KMS-11 (cell line): ENCODE measurements around the gene UBE2L3.

Experiments used
- H2AFZ ChIP-seq: fragments of 200-600 bp; sonication (generic); 2 replicates; pipeline ENCODE4 v1.6.1; 2016; ENCODE audit warnings: antibody characterized with exemption, mixed run types, low read depth
- H3K27ac ChIP-seq: fragments of 200-600 bp; sonication (generic); 2 replicates; pipeline ENCODE4 v1.6.1; 2016; ENCODE audit warnings: mild to moderate bottlenecking, mixed run types
- H3K27me3 ChIP-seq: fragments of 200-600 bp; sonication (generic); 2 replicates; pipeline ENCODE4 v1.6.1; 2017; ENCODE audit warnings: mild to moderate bottlenecking, low read depth, mixed run types, moderate library complexity; ENCODE audit not compliant: insufficient read depth
- H3K36me3 ChIP-seq: fragments of 200-600 bp; sonication (generic); 2 replicates; pipeline ENCODE4 v1.6.1; 2017; ENCODE audit warnings: mild to moderate bottlenecking, mixed run types; ENCODE audit not compliant: insufficient read depth
- H3K4me1 ChIP-seq: fragments of 200-600 bp; sonication (generic); 2 replicates; pipeline ENCODE4 v1.6.1; 2016; ENCODE audit warnings: mild to moderate bottlenecking, low read depth, mixed run types; ENCODE audit not compliant: poor library complexity, severe bottlenecking
- H3K4me2 ChIP-seq: fragments of 200-600 bp; sonication (generic); 2 replicates; pipeline ENCODE4 v1.7.0; 2016; ENCODE audit warnings: mild to moderate bottlenecking, mixed run types
- H3K4me3 ChIP-seq: fragments of 200-600 bp; sonication (generic); IDR thresholded peaks from 2 replicates; pipeline ENCODE4 v1.6.1; 2017; ENCODE audit warnings: low read depth, low read length, mixed read lengths; ENCODE audit not compliant: insufficient read depth
- H3K79me2 ChIP-seq: fragments of 200-600 bp; sonication (generic); 2 replicates; pipeline ENCODE4 v1.6.1; 2016; ENCODE audit warnings: low read depth, mixed run types; ENCODE audit not compliant: insufficient read depth
- H3K9ac ChIP-seq: fragments of 200-600 bp; sonication (generic); 2 replicates; pipeline ENCODE4 v1.6.1; 2016; ENCODE audit warnings: mild to moderate bottlenecking, mixed run types
- H4K20me1 ChIP-seq: fragments of 200-600 bp; sonication (generic); 2 replicates; pipeline ENCODE4 v1.6.1; 2016; ENCODE audit warnings: mild to moderate bottlenecking, mixed run types; ENCODE audit not compliant: insufficient read depth
- TF ChIP-seq, protein P1 (sequence below): fragments of 200-600 bp; sonication (generic); conservative IDR thresholded peaks from 2 replicates; pipeline ENCODE4 v1.6.1; 2017; ENCODE audit warnings: low read depth, mild to moderate bottlenecking, antibody characterized with exemption, low read length, moderate library complexity, mixed read lengths

Gene UBE2L3

DNA sequence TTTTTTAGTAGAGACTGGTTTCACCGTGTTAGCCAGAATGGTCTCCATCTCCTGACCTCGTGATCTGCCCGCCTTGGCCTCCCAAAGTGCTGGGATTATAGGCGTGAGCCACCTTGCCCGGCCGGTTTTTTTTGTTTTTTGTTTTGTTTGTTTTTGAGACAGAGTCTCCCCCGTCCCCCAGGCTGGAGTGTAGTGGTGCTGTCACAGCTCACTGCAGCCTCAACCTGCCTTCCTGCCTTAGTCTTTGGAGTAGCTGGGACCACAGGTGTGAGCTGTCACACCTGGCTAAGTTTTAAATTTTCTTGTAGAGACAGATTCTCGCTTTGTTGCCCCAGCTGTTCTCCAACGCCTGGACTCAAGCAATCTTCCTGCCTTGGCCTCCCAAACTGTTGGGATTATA is 101.5 kb downstream of the UBE2L3 start:
- no peaks in the 10 kb centered on the region for H3K27me3 ChIP-seq
- H3K4me2 ChIP-seq, result no peak overlapping the region
- H3K4me1 ChIP-seq, result peaks cover 4% of the 10 kb centered on the region
- no peaks in the 10 kb centered on the region for H4K20me1 ChIP-seq
- H3K36me3 ChIP-seq, result no peaks in the 10 kb centered on the region; the same call in 1 of the 2 replicates
- TF ChIP-seq, protein P1, sequence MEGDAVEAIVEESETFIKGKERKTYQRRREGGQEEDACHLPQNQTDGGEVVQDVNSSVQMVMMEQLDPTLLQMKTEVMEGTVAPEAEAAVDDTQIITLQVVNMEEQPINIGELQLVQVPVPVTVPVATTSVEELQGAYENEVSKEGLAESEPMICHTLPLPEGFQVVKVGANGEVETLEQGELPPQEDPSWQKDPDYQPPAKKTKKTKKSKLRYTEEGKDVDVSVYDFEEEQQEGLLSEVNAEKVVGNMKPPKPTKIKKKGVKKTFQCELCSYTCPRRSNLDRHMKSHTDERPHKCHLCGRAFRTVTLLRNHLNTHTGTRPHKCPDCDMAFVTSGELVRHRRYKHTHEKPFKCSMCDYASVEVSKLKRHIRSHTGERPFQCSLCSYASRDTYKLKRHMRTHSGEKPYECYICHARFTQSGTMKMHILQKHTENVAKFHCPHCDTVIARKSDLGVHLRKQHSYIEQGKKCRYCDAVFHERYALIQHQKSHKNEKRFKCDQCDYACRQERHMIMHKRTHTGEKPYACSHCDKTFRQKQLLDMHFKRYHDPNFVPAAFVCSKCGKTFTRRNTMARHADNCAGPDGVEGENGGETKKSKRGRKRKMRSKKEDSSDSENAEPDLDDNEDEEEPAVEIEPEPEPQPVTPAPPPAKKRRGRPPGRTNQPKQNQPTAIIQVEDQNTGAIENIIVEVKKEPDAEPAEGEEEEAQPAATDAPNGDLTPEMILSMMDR, result no peak
- no peak overlapping the region for H3K9ac ChIP-seq
- peaks cover 23% of the 10 kb centered on the region; the same call in 1 of the 2 replicates for H3K79me2 ChIP-seq
- H3K4me3 ChIP-seq, result no peak overlapping the region
- no peak overlapping the region for H2AFZ ChIP-seq
- no peak overlapping the region for H3K27ac ChIP-seq

DNA sequence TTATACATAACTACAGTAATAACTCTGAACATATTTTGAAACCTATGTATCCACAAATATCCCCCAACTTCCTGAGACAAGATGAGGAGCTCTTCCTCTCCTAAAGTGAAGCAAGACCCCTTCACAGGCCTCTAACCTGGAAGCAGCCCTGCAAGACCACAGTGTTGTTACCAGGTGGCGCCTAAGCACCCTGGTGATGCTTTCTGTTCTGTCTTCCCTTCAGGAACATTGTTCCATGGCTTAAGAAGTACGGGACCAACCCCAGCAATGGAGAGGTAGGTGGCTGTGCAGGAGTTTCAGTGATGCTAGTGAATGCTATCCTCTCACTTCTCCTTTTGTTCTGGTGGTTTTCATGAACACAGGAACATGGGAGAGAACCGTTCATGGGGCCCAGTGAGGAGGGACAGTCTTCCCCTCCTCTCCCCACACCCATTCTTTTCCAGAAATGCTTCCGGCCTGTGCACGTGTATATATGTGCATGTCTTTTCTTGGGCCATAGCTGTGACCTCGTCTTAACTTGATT is 104.7 kb downstream of the UBE2L3 start:
- H3K36me3 ChIP-seq, result no peaks in the 10 kb centered on the region; the same call in 1 of the 2 replicates
- H4K20me1 ChIP-seq, result no peaks in the 10 kb centered on the region
- no peak overlapping the region for H3K27ac ChIP-seq
- no peak overlapping the region for H3K9ac ChIP-seq
- H2AFZ ChIP-seq, result no peak overlapping the region
- no peak overlapping the region for H3K4me3 ChIP-seq
- TF ChIP-seq, protein P1, result no peak
- H3K4me1 ChIP-seq, result no peaks in the 10 kb centered on the region
- no peaks in the 10 kb centered on the region for H3K27me3 ChIP-seq
- no peak overlapping the region for H3K4me2 ChIP-seq
- H3K79me2 ChIP-seq, result peaks cover 13% of the 10 kb centered on the region; the same call in 1 of the 2 replicates
